SU-DHL-6 (cell line): ENCODE measurements around the gene SPAG9.

Source experiments
- CTCF ChIP-seq: fragments of 200-600 bp; sonication (generic); IDR thresholded peaks from one replicate; pipeline ENCODE4 v1.5.1; 2017; ENCODE audit warnings: antibody characterized with exemption, mild to moderate bottlenecking, low read length, moderate library complexity; ENCODE audit not compliant: insufficient read depth, poor library complexity, severe bottlenecking
- EZH2phosphoT487 ChIP-seq: fragments of 200-600 bp; sonication (generic), shearing (Covaris generic); conservative IDR thresholded peaks from 2 replicates; pipeline ENCODE4 v1.6.1; 2018; ENCODE audit warnings: mild to moderate bottlenecking, antibody characterized with exemption, low read length, moderate library complexity, mixed read lengths

GRCh38 chr17:50989149-50989548 lies 131.5 kb downstream of the SPAG9 start:
- no peak for TF ChIP-seq EZH2phosphoT487
- TF ChIP-seq CTCF, result no peak
